A549 treated with Mapracorat at 1 μM for 4 hours (cell line): ENCODE results near the gene OR8D2. TPM values are rescaled to one million over a fixed set of nuclear protein-coding genes. Genes with fewer than 3 reads are reported as not detected.

Source experiments
- total RNA-seq: library from RNA; stranded (reverse); fragments of 200-300 nt; extraction: Qiagen RNA extraction; gene quantifications from 5 replicates; pipeline ENCODE4 v1.2.3, GENCODE V29; 2022

OR8D2 gene
- not detected in 5 replicates for total RNA-seq

DNA sequence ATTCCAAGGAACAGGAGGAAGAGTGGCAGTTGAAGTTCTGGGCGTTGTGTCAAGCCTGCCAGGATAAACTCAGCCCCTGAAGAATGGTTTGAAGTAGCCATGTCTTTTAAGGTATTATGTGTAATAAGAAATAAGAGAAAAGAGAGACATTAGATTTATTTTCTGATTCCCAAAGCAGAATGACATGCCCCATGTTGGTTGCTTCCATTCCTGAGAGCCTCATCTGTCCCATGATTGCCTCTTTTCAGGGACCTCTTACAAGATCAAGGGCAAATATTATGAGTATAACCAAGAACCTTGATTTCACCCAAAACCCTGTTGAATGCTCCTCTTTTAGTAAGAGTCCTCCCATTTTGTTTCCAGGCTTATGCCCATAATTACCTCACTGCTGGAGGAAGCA, at the start of gene OR8D2:
OR8D2 (minus strand) TSS at position 101 of the 400 bp plus-strand sequence; CDS start at position 101, 0 bp downstream.

DNA sequence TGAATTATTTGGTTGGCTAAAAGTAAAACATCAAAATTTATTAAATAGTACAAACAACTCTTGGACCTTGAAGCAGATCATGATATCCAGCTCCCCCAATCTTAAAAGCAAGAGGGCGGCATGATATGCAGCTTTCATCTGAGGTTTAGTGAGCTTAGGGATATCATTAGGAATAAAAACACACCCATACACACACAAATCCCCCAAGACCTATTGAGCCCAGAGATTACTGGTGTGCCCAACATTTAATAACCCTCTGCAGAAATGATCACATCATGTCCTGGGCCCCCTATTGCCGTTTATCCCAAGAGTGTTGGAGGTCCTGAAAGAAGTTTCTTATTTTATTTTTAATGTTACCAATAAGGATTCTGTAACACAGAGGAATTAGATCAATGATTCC, 6.1 kb downstream of the OR8D2 start, which contains the start of gene OR8D1:
OR8D1 (minus strand) TSS at position 101 of the 400 bp plus-strand sequence. CDS start 3,183 bp downstream, outside the sequence.

Other genes with a start within 250 kb of the OR8D2 start
- gene VWA5A, start 204.7 kb downstream of the OR8D2 start, total RNA-seq: 0.16 to 0.36 TPM (median 0.28 TPM) in 5 replicates
- gene OR10D3, start 136.9 kb downstream of the OR8D2 start, total RNA-seq: not detected in 5 replicates
- gene OR8G1, start 79.1 kb downstream of the OR8D2 start, total RNA-seq: not detected in 5 replicates
- not detected in 5 replicates for gene OR8G5, start 63.8 kb downstream of the OR8D2 start, total RNA-seq
- not detected in 5 replicates for gene OR8D1, start 6.2 kb downstream of the OR8D2 start, total RNA-seq
- not detected in 5 replicates for gene OR8B2, start 64.3 kb upstream of the OR8D2 start, total RNA-seq
- gene OR8B3, start 78.8 kb upstream of the OR8D2 start, total RNA-seq: not detected in 5 replicates
- gene OR8B4, start 104.7 kb upstream of the OR8D2 start, total RNA-seq: not detected in 5 replicates
- gene OR8B8, start 125.5 kb upstream of the OR8D2 start, total RNA-seq: not detected in 5 replicates
- not detected in 5 replicates for gene OR8B12, start 223.5 kb upstream of the OR8D2 start, total RNA-seq
- gene OR8A1, start 249.8 kb upstream of the OR8D2 start, total RNA-seq: not detected in 5 replicates